Measurements from ENCODE around the gene PRRT1B. TPM values are rescaled to one million over a fixed set of nuclear protein-coding genes. Genes with fewer than 3 reads are reported as not detected.
A peak's percentile ranks its signal among the peaks of the same experiment; 100 is the strongest.
"Not testable (repeated sequence)": the region's sequence is repeated elsewhere in the genome, so short reads cannot be mapped to it uniquely, and the experiment has no call there.

Gene PRRT1B
- total RNA-seq, 2 donors from 2014 or later: not detected

- DNase-seq: no peak
- intact Hi-C loops (cut with DNase I): no loop called here
- no peak for ATAC-seq
Measured at GRCh38 chr9:131543141-131543540, 2.2 kb upstream of the PRRT1B start.

GRCh38 chr9:131545786-131546335, 538 bp downstream of the PRRT1B start:
- intact Hi-C loops (cut with DNase I): no loop called here
- DNase-seq (no peak), ATAC-seq (peak in 1 of 2 donors; percentile 14)

DNA sequence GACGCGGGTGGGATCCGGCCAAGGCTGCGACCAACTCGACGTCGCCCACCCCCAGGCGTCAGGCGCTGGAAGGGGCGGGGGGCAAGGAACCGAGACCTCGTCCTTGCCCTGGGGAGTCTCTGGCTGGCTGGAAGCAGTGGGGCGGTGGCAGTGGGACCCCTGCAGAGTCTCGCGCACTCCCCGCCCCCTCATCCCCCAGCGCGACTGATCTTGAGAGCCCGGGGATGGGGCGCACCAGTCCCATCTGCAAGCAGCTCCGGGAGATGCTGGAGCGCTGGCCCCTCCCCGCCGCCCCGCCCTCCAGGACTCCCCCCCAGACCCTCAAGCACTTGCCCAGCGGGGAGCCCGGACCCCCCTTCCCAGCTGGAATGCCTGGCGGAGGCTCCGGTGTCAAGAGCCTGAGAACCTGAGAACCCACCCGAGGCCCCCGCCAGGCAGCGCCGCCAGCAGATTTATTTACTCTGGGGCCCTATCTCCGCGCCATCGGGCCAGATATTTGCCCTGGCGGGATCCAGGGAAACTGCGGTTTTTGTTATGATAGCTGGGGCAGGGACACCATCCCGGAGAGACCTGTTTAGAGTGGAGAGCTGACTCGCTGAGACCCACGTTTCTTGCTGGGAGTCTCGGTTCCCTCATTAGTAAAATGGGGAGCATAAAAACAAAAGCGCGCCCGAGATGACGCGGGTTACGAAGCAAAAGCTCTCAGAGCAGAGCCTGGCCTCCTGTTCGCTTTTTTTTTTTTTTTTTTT, 1.2 kb downstream of the PRRT1B start:
- intact Hi-C loops (cut with DNase I): no loop called here
- no peak for DNase-seq
- no peak for ATAC-seq

DNA sequence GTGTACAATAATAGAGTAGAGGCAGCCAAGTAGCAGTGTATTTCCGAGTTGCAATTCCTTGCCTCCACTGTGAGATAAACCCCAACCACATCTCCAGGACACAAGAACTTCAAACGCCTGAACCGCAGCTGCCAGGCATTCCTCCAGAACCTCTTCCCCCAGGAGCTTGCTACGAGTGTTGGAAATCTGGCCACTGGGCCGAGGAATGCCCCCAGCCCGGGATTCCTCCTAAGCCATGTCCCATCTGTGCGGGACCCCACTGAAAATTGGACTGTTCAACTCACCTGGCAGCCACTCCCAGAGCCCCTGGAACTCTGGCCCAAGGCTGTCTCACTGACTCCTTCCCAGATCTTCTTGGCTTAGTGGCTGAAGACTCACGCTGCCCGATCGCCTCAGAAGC, 3.9 kb downstream of the PRRT1B start:
- ATAC-seq; DNase-seq; intact Hi-C loops (cut with DNase I): not testable (repeated sequence)

- DNase-seq; ATAC-seq; intact Hi-C loops (cut with DNase I): not testable (repeated sequence)
Measured at GRCh38 chr9:131550465-131550864, 5.1 kb downstream of the PRRT1B start.

- ATAC-seq (no peak), DNase-seq (no peak)
- intact Hi-C loops (cut with DNase I): no loop called here
Measured at GRCh38 chr9:131552030-131552429, 6.7 kb downstream of the PRRT1B start.

DNA sequence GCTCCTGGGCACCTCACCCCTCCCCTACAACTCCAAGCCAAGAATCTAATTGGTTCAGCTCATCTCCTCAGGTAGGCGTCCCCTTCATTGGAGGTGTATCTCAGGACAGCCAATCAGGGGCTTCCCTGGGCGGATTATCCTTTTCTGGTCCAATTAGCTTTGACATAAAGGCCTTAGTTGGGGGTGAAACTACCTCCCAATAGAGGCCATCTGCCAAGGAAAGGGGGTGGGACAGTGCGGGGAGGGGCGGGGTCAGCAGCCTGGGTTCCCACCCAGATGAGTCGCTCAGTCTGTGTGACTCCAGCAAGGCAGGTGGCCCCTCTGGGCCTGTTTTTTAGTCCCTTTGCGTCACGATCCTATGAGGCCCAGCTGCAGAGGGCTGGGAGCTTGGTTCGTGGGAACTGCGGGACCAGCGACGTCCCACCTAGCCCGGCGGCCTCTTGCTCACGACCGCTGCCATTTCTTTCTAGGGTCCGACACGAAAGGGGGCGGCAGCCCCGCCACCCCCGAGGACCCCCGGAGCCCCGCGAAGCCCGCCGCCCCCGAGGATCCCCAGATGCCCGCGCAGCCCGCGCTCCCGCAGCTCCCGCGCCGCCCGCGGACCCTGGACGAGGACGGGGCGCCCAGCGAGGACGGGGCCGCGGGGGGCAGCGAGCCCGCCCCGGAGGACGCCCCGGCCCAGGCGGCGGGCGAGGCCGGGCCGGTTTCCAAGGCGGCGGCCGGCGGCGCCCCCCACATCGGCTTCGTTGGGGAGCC, 8.9 kb downstream of the PRRT1B start:
- ATAC-seq (no peak), DNase-seq (no peak)
- intact Hi-C loops (cut with DNase I): no loop called here

DNA sequence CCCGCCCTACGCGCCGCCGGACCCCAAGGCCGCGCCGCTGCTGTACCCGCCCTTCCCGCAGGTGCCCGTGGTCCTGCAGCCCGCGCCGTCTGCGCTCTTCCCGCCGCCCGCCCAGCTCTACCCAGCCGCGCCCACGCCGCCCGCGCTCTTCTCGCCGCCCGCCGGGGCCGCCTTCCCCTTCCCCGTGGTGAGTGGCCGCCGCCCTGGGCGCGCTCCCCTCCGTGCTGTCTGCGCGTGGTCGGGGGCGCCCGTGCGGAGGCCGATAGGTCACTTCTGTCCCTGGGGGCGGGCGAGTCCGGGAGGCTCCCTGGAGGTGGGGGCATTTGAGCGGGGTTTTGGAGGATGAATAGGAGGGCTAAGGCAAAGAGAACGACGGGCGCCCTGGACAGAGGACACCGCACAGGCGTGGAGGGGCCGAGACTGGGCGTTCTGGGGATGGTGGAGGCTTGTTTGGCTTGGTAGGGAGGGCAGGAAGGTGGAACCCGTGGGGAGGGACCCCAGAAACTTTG, 9.6 kb downstream of the PRRT1B start:
- DNase-seq: no peak
- intact Hi-C loops (cut with DNase I): no loop called here
- ATAC-seq: no peak

GRCh38 chr9:131555841-131556673, 10.7 kb downstream of the PRRT1B start:
- no peak for ATAC-seq
- intact Hi-C loops (cut with DNase I): no loop called here
- no peak for DNase-seq

- intact Hi-C loops (cut with DNase I): no loop called here
- DNase-seq (no peak), ATAC-seq (no peak)
Measured at GRCh38 chr9:131557855-131558548, 12.7 kb downstream of the PRRT1B start.

DNA sequence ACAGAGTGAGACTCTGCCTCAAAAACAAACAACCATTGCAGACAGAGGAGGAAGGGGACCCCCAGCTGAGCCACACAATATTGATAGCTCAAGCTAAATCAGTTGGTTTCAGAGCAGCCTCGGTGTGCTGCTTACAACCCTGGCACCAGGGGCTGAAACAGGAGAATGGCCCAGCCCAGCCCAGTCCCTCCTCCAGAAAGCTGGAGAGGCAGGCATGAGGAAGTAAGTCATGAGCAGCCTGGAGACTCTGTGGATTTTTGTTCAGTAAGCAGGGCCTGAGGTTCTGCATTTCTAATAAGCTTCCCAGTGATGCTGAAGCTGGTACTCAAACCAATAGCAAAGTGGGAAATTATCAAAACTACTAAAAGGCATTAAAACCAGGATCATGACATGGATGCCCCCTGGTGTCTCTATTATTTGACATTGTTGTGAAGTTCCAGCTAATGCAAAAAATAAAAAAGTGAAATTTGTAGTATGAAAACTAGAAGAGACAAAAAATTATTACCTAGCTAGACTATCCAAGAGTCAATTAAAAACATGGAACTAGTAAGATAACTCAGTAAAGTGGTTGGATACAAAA, 14.2 kb downstream of the PRRT1B start:
- ATAC-seq: no peak
- intact Hi-C loops (cut with DNase I): no loop called here
- DNase-seq: no peak

DNA sequence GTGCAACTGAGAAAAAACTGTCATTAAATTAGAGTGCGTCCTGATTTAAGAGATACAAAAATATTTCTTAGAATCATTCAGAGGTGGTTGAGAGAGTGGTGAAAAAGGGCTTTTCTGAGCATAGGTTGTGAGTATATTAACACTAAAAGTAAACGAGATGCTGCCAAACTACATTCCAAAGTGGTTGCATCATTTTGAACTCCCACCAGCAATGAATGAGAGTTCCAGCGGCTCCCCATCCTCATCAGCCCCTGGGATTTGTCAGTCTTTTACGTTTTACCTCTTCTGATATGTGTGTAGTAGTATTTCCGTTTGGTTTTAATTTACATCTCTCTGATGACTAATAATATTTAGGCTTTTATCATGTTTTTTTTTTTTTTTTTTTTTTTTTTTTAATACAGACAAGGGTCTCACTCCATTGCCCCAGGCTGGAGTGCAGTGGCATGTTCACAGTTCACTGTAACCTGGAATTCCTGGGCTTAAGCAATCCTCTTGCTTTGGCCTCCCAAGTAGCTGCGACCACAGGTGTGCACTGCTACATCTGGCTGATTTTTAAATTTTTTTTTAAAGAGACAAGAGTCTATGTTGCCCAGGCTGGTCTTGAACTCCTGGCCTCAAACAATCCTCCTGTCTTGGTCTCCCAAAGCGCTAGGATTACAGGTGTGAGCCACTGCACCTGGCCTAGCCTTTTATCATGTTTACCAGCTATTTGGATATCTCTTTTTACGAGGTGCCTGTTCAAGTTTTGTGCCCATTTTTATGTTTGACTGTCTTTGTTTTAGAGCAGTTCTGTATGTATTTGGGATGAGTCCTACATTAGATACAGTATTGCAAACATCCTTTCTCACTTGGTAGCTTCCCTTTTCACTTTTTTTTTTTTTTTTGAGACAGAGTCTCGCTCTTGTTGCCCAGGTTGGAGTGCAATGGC, 17.0 kb downstream of the PRRT1B start:
- no peak for DNase-seq
- intact Hi-C loops (cut with DNase I): no loop called here
- ATAC-seq: no peak

DNA sequence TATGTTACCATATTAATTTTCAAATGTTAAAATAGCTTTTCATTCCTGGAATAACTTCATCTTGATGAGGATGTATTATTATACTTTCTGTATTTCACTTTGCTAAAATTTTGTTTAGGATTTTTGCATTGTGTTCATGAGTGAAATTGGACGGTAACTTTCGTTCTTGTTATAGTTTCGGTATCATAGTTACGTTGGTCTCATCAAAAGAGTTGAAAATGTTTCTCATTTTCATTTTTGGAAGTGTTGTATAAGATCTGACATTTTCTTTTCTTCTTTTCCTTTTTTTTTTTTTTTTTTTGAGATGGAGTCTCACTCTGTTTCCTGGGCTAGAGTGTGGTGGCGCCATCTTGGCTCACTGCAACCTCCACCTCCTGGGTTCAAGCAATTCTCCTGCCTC, 20.0 kb downstream of the PRRT1B start:
- no peak for ATAC-seq
- intact Hi-C loops (cut with DNase I): no loop called here
- no peak for DNase-seq

- ATAC-seq (no peak), DNase-seq (no peak)
- intact Hi-C loops (cut with DNase I): no loop called here
Measured at GRCh38 chr9:131566158-131566557, 20.8 kb downstream of the PRRT1B start.

- intact Hi-C loops (cut with DNase I): no loop called here
- ATAC-seq: no peak
- DNase-seq: no peak
Measured at GRCh38 chr9:131567910-131568309, 22.6 kb downstream of the PRRT1B start.

GRCh38 chr9:131574730-131575640, 29.7 kb downstream of the PRRT1B start:
- DNase-seq (no peak), ATAC-seq (no peak)
- intact Hi-C loops (cut with DNase I): no loop called here
